HepG2 (cell line): ENCODE results near the gene KLF17. TPM values are rescaled to one million over a fixed set of nuclear protein-coding genes. Genes with fewer than 3 reads are reported as not detected.

Source experiments
- ATAC-seq: fragments of 200-7000 bp; cut with Tn5 transposase; 3 replicates; pipeline ENCODE4 v1.9.1; 2020; ENCODE audit warnings: mild to moderate bottlenecking, moderate library complexity
- BruUV-seq: library from RNA; stranded (reverse); fragments of 400-500 nt; replicated peaks from 2 replicates; lab custom pipeline; 2021; lab: Mats Ljungman, UMichigan
- CTCF ChIA-PET: fragments of 300-600 bp; formaldehyde crosslinking; extraction: SDS; loops from one replicate; lab custom pipeline; 2021; ENCODE audit warnings: low total read pairs, inconsistent platforms, low intra/inter-chr PET ratio; lab: Yijun Ruan, JAX
- POLR2A ChIA-PET: fragments of 350-600 bp; sonication (Branson Sonifier 250); formaldehyde crosslinking; loops from one replicate; lab custom pipeline; 2020; ENCODE audit warnings: antibody characterized with exemption, inconsistent platforms; lab: Yijun Ruan, JAX
- DNase-seq: peaks from one replicate; pipeline ENCODE4 v3.0.0-alpha.2; 2015; ENCODE audit warnings: low spot score
- FAIRE-seq: peaks from 3 replicates; lab custom pipeline; 2011; peaks lifted over from hg19 to GRCh38; lab: Jason Lieb, UNC
- H2AFZ ChIP-seq: one replicate; pipeline ENCODE4 v1.6.1; 2011; ENCODE audit warnings: low read length, inconsistent platforms
- H3K27ac ChIP-seq: fragments of 300-600 bp; 3 replicates; pipeline ENCODE4 v1.8.0; 2011; ENCODE audit warnings: mixed run types, mild to moderate bottlenecking, mixed read lengths, low read length, inconsistent platforms; ENCODE audit not compliant: insufficient read depth; ENCODE audit errors: extremely low read length
- H3K27me3 ChIP-seq, 2 experiments: fragments of 200-600 bp in 1 of 2; 2 replicates in 1 of 2; 3 replicates in 1 of 2; pipeline versions ENCODE4 v1.6.0 to v1.8.0; 2011; ENCODE audit warnings: low read length in 2 of 2, mild to moderate bottlenecking in 2 of 2, moderate library complexity in 2 of 2, inconsistent platforms in 1 of 2; ENCODE audit not compliant: insufficient read depth in 2 of 2, control insufficient read depth in 1 of 2
- H3K36me3 ChIP-seq, 2 experiments: fragments of 200-600 bp in 1 of 2; replicated peaks in 1 of 2; 2 replicates in 1 of 2; 3 replicates in 1 of 2; pipeline versions ENCODE4 v1.5.1 to v1.8.0; 2011; ENCODE audit warnings: low read length in 2 of 2, inconsistent platforms in 1 of 2; ENCODE audit not compliant: insufficient read depth in 2 of 2, control insufficient read depth in 1 of 2
- H3K4me1 ChIP-seq: 2 replicates; pipeline ENCODE4 v1.5.1; 2012; ENCODE audit warnings: low read length, inconsistent platforms; ENCODE audit not compliant: insufficient read depth
- H3K4me2 ChIP-seq: 2 replicates; pipeline ENCODE4 v1.6.0; 2011; ENCODE audit warnings: low read depth, low read length, inconsistent platforms
- H3K4me3 ChIP-seq, 3 experiments: fragments of 200-600 bp in 1 of 3; sonication (generic), shearing (Covaris generic) in 1 of 3; replicated peaks in 1 of 3; 2 replicates each; pipeline ENCODE4 v1.5.1; 2011 to 2016; ENCODE audit warnings: low read length in 3 of 3, inconsistent platforms in 2 of 3, low read depth in 2 of 3, mild to moderate bottlenecking in 2 of 3, control low read depth in 1 of 3, mixed read lengths in 1 of 3; ENCODE audit not compliant: insufficient read depth in 1 of 3
- H3K79me2 ChIP-seq: one replicate; pipeline ENCODE4 v1.6.1; 2011; ENCODE audit warnings: low read length, inconsistent platforms; ENCODE audit not compliant: insufficient read depth
- H3K9ac ChIP-seq: 2 replicates; pipeline ENCODE4 v1.6.0; 2011; ENCODE audit warnings: mild to moderate bottlenecking, low read depth, low read length, inconsistent platforms; ENCODE audit not compliant: insufficient read depth
- H3K9me3 ChIP-seq: 2 replicates; pipeline ENCODE4 v1.5.1; 2012; ENCODE audit warnings: mild to moderate bottlenecking, low read length
- H4K20me1 ChIP-seq: 2 replicates; pipeline ENCODE4 v1.6.0; 2011; ENCODE audit warnings: inconsistent platforms, mild to moderate bottlenecking, low read length, moderate library complexity; ENCODE audit not compliant: insufficient read depth
- EEA1 ChIP-seq: sonication (generic); formaldehyde crosslinking; IDR thresholded peaks from 2 replicates; pipeline ENCODE4 v1.5.1; 2020; ENCODE audit warnings: mild to moderate bottlenecking, missing genetic modification reagents, borderline replicate concordance
- LBX2 ChIP-seq: sonication (generic); formaldehyde crosslinking; IDR thresholded peaks from 2 replicates; pipeline ENCODE4 v1.5.0; 2020; ENCODE audit warnings: missing genetic modification reagents, mild to moderate bottlenecking, borderline replicate concordance
- ZEB1 ChIP-seq: IDR thresholded peaks from 2 replicates; pipeline ENCODE4 v1.6.1; 2012; ENCODE audit warnings: mild to moderate bottlenecking, low read depth, inconsistent platforms; ENCODE audit not compliant: insufficient replicate concordance
- ZKSCAN1 ChIP-seq: fragments of 150-350 bp; IDR thresholded peaks from 2 replicates; pipeline ENCODE4 v1.6.1; 2014; ENCODE audit warnings: low read length
- ZNF3 ChIP-seq: IDR thresholded peaks from 2 replicates; pipeline ENCODE4 v1.7.0; 2017; ENCODE audit warnings: inconsistent platforms
- ZNF570 ChIP-seq: sonication (generic); formaldehyde crosslinking; IDR thresholded peaks from 2 replicates; pipeline ENCODE4 v1.4.0; 2020; ENCODE audit warnings: mild to moderate bottlenecking, missing genetic modification reagents, borderline replicate concordance
- ZNF788 ChIP-seq: sonication (generic); formaldehyde crosslinking; IDR thresholded peaks from 2 replicates; pipeline ENCODE4 v1.5.0; 2020; ENCODE audit warnings: mild to moderate bottlenecking, missing genetic modification reagents, borderline replicate concordance
- WGBS: methylation state at CpG from one replicate; pipeline ENCODE4 v1.1.6; 2017; ENCODE audit warnings: low lambda C conversion rate; 5-methylcytosine and 5-hydroxymethylcytosine counted together
- in situ Hi-C: cut with HindIII; loops from 2 replicates; pipeline ENCODE4 v1.10.0; 2017; ENCODE audit warnings: low pct_unique_long_range_greater_than_20kb; ENCODE audit not compliant: extremely low pct_ligation_motif_present
- intact Hi-C: fragments of 100-400 bp; cut with micrococcal nuclease; formaldehyde crosslinking; loops from one replicate; pipeline ENCODE4 v1.10.0; 2022; ENCODE audit not compliant: unreplicated experiment
- polyA plus RNA-seq, 8 experiments: library from polyadenylated mRNA; depleted of rRNA in 3 of 8; stranded (reverse) in 7 of 8; unstranded in 1 of 8; fragments of >200 nt; fragmentation: Illumina TruSeq in 4 of 8; extraction: Trizol in 4 of 8; gene quantifications; 2 replicates each; pipeline versions ENCODE4 v1.2.1 to v1.2.3, GENCODE V29; 2011 to 2016; ENCODE audit warnings: low read depth in 4 of 8, missing spikeins in 1 of 8, mixed read lengths in 1 of 8; ENCODE audit not compliant: insufficient read depth in 1 of 8
- total RNA-seq, 5 experiments: library from RNA; depleted of rRNA; stranded (reverse); fragments of >200 nt; fragmentation: Illumina TruSeq; extraction: Trizol; gene quantifications; 2 replicates each; pipeline ENCODE4 v1.2.3, GENCODE V29; 2016; ENCODE audit warnings: low read depth in 1 of 5
- TF ChIP-seq, protein P1 (sequence below): sonication (generic); formaldehyde crosslinking; IDR thresholded peaks from 2 replicates; pipeline ENCODE4 v1.4.0; 2020; ENCODE audit warnings: mild to moderate bottlenecking, missing genetic modification reagents
- TF ChIP-seq, protein P2 (sequence below): sonication (generic); formaldehyde crosslinking; IDR thresholded peaks from 2 replicates; pipeline ENCODE4 v1.8.1; 2022; ENCODE audit warnings: low read depth, mild to moderate bottlenecking, missing genetic modification reagents

Gene KLF17
- total and polyA plus RNA-seq, 2 of the 13 experiments (the other 11 are each of a cell fraction or from before 2014, with no cell fraction given), result not detected

DNA sequence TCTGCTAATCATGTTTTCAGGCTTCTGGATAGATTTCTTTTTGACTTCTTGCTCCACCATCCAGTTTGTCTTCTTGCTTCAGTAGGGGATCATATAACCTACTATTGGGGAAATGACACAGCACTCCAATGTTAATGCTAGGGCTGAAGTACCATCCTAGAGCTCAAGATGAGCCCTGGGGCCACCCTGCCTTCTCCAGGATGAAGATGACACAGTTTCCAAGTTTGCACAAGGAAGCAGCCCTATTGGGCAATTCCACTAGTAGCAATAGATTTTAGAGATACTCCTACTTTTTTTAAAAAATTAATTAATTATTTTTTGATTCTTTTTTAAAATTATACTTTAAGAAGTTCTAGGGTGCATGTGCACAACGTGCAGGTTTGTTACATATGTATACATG lies 34.1 kb downstream of the KLF17 start:
- no peaks in the 10 kb centered on the region for H3K4me1 ChIP-seq
- H4K20me1 ChIP-seq, result no peaks in the 10 kb centered on the region
- no peak overlapping the region for H3K27ac ChIP-seq
- in situ Hi-C loops, result no loop called here
- H3K9ac ChIP-seq, result no peak overlapping the region
- intact Hi-C loops, result no loop called here
- H3K4me3 ChIP-seq, result no peak overlapping the region
- no peak overlapping the region for H2AFZ ChIP-seq
- H3K79me2 ChIP-seq, result no peaks in the 10 kb centered on the region
- FAIRE-seq, result no peak
- no peak for DNase-seq
- WGBS, result 0% methylated on average over 1 of the region's 1 CpG
- no peak overlapping the region for H3K4me2 ChIP-seq
- no TSS peak for BruUV-seq
- H3K27me3 ChIP-seq, result peaks cover 0 to 24% of the 10 kb centered on the region in 2 experiments; a peak in 2 of 5 replicates
- POLR2A ChIA-PET, result no interaction called here
- H3K9me3 ChIP-seq, result no peaks in the 10 kb centered on the region
- CTCF ChIA-PET, result no interaction called here
- TF ChIP-seq, protein P1, sequence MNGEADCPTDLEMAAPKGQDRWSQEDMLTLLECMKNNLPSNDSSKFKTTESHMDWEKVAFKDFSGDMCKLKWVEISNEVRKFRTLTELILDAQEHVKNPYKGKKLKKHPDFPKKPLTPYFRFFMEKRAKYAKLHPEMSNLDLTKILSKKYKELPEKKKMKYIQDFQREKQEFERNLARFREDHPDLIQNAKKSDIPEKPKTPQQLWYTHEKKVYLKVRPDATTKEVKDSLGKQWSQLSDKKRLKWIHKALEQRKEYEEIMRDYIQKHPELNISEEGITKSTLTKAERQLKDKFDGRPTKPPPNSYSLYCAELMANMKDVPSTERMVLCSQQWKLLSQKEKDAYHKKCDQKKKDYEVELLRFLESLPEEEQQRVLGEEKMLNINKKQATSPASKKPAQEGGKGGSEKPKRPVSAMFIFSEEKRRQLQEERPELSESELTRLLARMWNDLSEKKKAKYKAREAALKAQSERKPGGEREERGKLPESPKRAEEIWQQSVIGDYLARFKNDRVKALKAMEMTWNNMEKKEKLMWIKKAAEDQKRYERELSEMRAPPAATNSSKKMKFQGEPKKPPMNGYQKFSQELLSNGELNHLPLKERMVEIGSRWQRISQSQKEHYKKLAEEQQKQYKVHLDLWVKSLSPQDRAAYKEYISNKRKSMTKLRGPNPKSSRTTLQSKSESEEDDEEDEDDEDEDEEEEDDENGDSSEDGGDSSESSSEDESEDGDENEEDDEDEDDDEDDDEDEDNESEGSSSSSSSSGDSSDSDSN (CRISPR knock-in tag), result no peak
- no peak for TF ChIP-seq LBX2 (CRISPR knock-in tag)
- TF ChIP-seq ZNF3 (CRISPR knock-in tag), result no peak
- TF ChIP-seq EEA1 (CRISPR knock-in tag), result no peak
- TF ChIP-seq ZNF570 (CRISPR knock-in tag), result no peak
- TF ChIP-seq ZKSCAN1, result no peak
- no peak for TF ChIP-seq ZNF788
- no peak for TF ChIP-seq ZEB1
- TF ChIP-seq, protein P2, sequence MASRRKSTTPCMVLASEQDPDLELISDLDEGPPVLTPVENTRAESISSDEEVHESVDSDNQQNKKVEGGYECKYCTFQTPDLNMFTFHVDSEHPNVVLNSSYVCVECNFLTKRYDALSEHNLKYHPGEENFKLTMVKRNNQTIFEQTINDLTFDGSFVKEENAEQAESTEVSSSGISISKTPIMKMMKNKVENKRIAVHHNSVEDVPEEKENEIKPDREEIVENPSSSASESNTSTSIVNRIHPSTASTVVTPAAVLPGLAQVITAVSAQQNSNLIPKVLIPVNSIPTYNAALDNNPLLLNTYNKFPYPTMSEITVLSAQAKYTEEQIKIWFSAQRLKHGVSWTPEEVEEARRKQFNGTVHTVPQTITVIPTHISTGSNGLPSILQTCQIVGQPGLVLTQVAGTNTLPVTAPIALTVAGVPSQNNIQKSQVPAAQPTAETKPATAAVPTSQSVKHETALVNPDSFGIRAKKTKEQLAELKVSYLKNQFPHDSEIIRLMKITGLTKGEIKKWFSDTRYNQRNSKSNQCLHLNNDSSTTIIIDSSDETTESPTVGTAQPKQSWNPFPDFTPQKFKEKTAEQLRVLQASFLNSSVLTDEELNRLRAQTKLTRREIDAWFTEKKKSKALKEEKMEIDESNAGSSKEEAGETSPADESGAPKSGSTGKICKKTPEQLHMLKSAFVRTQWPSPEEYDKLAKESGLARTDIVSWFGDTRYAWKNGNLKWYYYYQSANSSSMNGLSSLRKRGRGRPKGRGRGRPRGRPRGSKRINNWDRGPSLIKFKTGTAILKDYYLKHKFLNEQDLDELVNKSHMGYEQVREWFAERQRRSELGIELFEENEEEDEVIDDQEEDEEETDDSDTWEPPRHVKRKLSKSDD (CRISPR knock-in tag), result no peak
- TF ChIP-seq, all 625 proteins: peak for 0
- no peaks in the 10 kb centered on the region for H3K36me3 ChIP-seq
- ATAC-seq, result no peak
